22Rv1 (cell line): ENCODE data around the gene TRAPPC10.

ENCODE experiments used
- H3K27ac ChIP-seq: fragments of 450-650 bp; 2 replicates; pipeline ENCODE4 v1.5.1; 2017
- ZFX ChIP-seq: fragments of 450-650 bp; IDR thresholded peaks from 2 replicates; pipeline ENCODE4 v1.6.1; 2017; ENCODE audit warnings: antibody characterized with exemption, borderline replicate concordance
- TF ChIP-seq, protein P1 (sequence below): fragments of 450-650 bp; IDR thresholded peaks from 2 replicates; pipeline ENCODE4 v1.5.1; 2017; ENCODE audit warnings: mild to moderate bottlenecking

TRAPPC10 gene

GRCh38 chr21:44082648-44083440, 70.7 kb downstream of the TRAPPC10 start:
- TF ChIP-seq, protein P1, sequence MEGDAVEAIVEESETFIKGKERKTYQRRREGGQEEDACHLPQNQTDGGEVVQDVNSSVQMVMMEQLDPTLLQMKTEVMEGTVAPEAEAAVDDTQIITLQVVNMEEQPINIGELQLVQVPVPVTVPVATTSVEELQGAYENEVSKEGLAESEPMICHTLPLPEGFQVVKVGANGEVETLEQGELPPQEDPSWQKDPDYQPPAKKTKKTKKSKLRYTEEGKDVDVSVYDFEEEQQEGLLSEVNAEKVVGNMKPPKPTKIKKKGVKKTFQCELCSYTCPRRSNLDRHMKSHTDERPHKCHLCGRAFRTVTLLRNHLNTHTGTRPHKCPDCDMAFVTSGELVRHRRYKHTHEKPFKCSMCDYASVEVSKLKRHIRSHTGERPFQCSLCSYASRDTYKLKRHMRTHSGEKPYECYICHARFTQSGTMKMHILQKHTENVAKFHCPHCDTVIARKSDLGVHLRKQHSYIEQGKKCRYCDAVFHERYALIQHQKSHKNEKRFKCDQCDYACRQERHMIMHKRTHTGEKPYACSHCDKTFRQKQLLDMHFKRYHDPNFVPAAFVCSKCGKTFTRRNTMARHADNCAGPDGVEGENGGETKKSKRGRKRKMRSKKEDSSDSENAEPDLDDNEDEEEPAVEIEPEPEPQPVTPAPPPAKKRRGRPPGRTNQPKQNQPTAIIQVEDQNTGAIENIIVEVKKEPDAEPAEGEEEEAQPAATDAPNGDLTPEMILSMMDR: no peak
- TF ChIP-seq ZFX: no peak
- H3K27ac ChIP-seq: no peak overlapping the region

DNA sequence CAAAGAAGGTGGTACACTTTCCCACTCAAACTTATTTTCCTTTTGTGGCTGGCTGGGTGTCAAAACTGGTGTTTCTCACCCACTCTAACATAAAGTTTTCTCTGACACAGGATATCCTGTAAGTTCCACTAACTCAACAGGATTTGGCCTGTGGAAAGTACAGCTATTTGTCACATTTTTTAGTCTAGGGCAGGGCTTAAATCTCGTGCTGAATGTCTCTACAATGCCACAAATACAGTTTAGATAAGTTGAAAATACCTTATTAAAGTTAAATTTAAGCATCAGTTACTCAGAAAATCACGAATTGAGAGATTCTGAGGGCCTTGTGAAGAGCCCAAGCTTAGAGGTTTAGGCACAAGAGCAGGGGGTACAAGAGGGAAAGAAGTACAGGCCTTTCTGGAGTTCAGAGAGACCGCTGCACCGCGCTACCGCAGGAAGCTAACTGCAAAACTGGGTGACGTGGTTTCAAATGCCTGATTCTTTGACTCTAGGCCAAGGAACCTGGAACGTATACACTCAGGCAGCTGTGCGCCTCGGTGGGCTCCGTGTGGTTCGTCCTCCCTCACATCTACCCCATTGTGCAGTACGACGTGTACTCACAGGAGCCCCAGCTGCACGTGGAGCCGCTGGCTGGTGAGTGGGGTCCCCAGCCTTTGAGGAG, 71.7 kb downstream of the TRAPPC10 start:
- TF ChIP-seq, protein P1: no peak
- TF ChIP-seq ZFX: no peak
- no peak overlapping the region for H3K27ac ChIP-seq

GRCh38 chr21:44084496-44085241, 72.6 kb downstream of the TRAPPC10 start:
- no peak for TF ChIP-seq ZFX
- TF ChIP-seq, protein P1: no peak
- no peak overlapping the region for H3K27ac ChIP-seq

GRCh38 chr21:44085491-44086321, 73.6 kb downstream of the TRAPPC10 start:
- TF ChIP-seq, protein P1: no peak
- TF ChIP-seq ZFX: no peak
- no peak overlapping the region for H3K27ac ChIP-seq

DNA sequence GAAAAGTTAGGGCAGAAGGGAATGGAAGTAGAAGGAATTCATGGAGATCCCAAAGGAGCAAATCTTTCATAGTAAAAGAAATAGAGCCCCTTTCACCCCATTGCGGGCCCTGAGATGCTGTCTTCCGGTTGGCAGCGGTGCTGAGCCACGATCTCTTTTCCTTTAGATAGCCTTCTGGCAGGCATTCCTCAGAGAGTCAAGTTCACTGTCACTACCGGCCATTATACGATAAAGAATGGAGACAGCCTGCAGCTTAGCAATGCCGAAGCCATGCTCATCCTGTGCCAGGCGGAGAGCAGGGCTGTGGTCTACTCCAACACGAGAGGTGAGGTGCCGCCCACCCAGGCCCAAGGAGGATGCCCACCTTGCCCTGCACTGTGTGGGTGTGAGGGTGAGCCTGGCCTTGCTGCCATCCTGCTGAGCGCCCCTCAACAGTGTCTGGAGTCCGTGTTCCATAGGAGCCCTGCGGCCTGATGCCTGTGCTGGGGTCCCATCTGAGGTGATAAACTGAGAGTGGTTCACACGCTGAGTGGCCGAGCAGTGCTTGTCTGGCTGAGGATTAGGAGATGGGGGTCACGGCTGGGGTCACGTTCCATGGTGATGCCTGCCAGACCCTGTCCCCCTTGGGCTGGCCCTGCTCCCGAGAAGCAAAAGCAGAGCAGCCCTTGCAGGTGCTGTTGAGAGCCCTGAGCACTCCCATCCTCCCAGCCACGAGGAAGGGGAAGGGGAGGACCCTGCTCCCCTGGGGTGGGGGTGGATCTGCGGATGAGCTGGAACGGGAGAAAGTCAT, 74.7 kb downstream of the TRAPPC10 start:
- no peak for TF ChIP-seq ZFX
- TF ChIP-seq, protein P1: no peak
- H3K27ac ChIP-seq: no peak overlapping the region
